ENCODE measurements around the gene CSMD2.

DNA sequence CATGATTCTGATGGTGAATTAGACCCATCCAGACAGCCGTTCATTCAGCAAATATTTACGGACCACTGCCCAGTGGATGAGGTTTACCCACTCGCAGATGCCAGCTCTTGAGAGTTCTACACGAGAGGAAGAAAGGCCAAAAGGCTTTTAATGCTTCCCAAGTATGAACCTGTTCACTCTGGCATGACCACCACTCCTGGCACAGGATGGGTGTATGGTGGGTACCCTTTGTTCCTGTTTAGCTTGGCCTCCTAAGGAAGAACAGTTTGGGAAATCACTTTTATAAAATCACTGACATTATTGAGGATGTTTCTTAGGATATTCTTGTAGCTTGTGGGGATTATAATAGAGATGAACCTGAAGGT lies 233.9 kb downstream of the CSMD2 start:
- TF ChIP-seq, protein P1, sequence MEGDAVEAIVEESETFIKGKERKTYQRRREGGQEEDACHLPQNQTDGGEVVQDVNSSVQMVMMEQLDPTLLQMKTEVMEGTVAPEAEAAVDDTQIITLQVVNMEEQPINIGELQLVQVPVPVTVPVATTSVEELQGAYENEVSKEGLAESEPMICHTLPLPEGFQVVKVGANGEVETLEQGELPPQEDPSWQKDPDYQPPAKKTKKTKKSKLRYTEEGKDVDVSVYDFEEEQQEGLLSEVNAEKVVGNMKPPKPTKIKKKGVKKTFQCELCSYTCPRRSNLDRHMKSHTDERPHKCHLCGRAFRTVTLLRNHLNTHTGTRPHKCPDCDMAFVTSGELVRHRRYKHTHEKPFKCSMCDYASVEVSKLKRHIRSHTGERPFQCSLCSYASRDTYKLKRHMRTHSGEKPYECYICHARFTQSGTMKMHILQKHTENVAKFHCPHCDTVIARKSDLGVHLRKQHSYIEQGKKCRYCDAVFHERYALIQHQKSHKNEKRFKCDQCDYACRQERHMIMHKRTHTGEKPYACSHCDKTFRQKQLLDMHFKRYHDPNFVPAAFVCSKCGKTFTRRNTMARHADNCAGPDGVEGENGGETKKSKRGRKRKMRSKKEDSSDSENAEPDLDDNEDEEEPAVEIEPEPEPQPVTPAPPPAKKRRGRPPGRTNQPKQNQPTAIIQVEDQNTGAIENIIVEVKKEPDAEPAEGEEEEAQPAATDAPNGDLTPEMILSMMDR (IDR thresholded peaks at IDR 0.05): no peak
- no peak for TF ChIP-seq POLR2A (IDR thresholded peaks at IDR 0.05)
